ENCODE results near the gene SORCS1. TPM values are rescaled to one million over a fixed set of nuclear protein-coding genes. Genes with fewer than 3 reads are reported as not detected.

SORCS1 gene
- total and polyA plus RNA-seq, 2 of the 13 experiments (the other 11 are each of a cell fraction or from before 2014, with no cell fraction given) = not detected

DNA sequence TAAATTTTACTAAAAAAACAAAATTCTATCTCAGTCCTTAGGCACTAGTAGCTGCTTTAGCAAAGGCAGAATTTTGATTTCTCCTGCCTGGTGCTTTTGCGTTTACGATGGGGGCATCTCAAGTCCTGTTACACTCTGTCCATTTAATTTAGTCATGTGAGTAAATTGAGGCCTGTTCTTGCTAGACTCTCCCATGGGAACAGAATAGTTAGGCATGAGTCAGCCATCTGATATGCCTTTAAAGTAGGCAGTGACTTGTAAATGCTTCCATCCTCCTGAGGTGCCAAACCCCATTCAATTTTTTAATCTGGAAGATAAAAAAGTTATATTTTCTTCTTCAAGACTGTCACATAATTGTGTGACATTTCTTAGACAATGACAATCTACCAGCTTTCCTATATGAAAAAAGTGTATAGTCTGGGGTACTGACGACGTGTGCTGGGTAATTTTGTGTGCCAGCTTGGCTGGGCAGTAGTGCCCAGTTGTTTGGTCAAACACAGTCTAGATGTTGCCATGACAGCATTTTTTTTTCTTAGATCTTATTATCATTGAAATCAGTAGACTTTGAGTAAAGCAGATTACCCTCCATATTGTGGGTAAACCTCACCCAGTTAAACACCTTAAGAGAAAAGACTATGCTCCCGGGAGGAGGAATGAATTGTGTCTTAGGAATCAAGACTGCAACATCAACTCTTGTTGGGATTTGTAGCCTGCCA lies 603.4 kb downstream of the SORCS1 start:
- H3K27me3 ChIP-seq (ENCODE audit: control insufficient read depth in 1 of 2, insufficient read depth in 2 of 2, low read length in 2 of 2) = no peaks in the 10 kb centered on the region
- no peaks in the 10 kb centered on the region for H3K36me3 ChIP-seq (replicated peaks in 1 of 2; ENCODE audit: control insufficient read depth in 1 of 2, insufficient read depth in 2 of 2, low read length in 2 of 2)
- H3K4me2 ChIP-seq (ENCODE audit: low read depth, low read length) = no peak overlapping the region
- intact Hi-C loops (cut with micrococcal nuclease; ENCODE audit: unreplicated experiment) (no loop called here), in situ Hi-C loops (cut with HindIII; ENCODE audit: extremely low pct_ligation_motif_present, low pct_unique_long_range_greater_than_20kb) (no loop called here)
- ChIA-PET POLR2A (no interaction called here), CTCF (ENCODE audit: low intra/inter-chr PET ratio, low total read pairs) (no interaction called here)
- no peak for TF ChIP-seq SIN3B (IDR thresholded peaks at IDR 0.05; ENCODE audit: low read length)
- no peak for TF ChIP-seq IRF2 (CRISPR knock-in tag; IDR thresholded peaks at IDR 0.05)
- TF ChIP-seq LBX2 (CRISPR knock-in tag; IDR thresholded peaks at IDR 0.05; ENCODE audit: borderline replicate concordance) = no peak
- TF ChIP-seq RAD51 (IDR thresholded peaks at IDR 0.05; ENCODE audit: borderline replicate concordance) = no peak
- TF ChIP-seq, protein P1, sequence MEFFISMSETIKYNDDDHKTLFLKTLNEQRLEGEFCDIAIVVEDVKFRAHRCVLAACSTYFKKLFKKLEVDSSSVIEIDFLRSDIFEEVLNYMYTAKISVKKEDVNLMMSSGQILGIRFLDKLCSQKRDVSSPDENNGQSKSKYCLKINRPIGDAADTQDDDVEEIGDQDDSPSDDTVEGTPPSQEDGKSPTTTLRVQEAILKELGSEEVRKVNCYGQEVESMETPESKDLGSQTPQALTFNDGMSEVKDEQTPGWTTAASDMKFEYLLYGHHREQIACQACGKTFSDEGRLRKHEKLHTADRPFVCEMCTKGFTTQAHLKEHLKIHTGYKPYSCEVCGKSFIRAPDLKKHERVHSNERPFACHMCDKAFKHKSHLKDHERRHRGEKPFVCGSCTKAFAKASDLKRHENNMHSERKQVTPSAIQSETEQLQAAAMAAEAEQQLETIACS (CRISPR knock-in tag; IDR thresholded peaks at IDR 0.05) = no peak
- TF ChIP-seq NFE2 (CRISPR knock-in tag; IDR thresholded peaks at IDR 0.05) = no peak
- TF ChIP-seq, protein P2, sequence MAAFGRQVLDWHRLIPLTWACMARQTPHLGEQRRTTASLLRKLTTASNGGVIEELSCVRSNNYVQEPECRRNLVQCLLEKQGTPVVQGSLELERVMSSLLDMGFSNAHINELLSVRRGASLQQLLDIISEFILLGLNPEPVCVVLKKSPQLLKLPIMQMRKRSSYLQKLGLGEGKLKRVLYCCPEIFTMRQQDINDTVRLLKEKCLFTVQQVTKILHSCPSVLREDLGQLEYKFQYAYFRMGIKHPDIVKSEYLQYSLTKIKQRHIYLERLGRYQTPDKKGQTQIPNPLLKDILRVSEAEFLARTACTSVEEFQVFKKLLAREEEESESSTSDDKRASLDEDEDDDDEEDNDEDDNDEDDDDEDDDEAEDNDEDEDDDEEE (CRISPR knock-in tag; IDR thresholded peaks at IDR 0.05) = no peak
- no peak for TF ChIP-seq SAP130 (CRISPR knock-in tag; IDR thresholded peaks at IDR 0.05; ENCODE audit: low read depth)
- TF ChIP-seq AKAP8 (CRISPR knock-in tag; IDR thresholded peaks at IDR 0.05) = no peak
- no peak for TF ChIP-seq HOXD1 (CRISPR knock-in tag; IDR thresholded peaks at IDR 0.05)
- no peak for TF ChIP-seq ZNF24 (IDR thresholded peaks at IDR 0.05)
- TF ChIP-seq THAP11 (CRISPR knock-in tag; IDR thresholded peaks at IDR 0.05) = no peak
- no peak for TF ChIP-seq ZNF354B (CRISPR knock-in tag; IDR thresholded peaks at IDR 0.05)
- H3K27ac ChIP-seq (ENCODE audit: extremely low read length, insufficient read depth, low read length) = no peak overlapping the region
- H3K4me3 ChIP-seq (replicated peaks in 1 of 3; ENCODE audit: insufficient read depth in 1 of 3, low read depth in 2 of 3, low read length in 3 of 3) = no peak overlapping the region
- no peaks in the 10 kb centered on the region for H3K4me1 ChIP-seq (ENCODE audit: insufficient read depth, low read length)
- ATAC-seq (no peak), FAIRE-seq (no peak), DNase-seq (ENCODE audit: low spot score) (no peak)
- no peak overlapping the region for H3K9ac ChIP-seq (ENCODE audit: insufficient read depth, low read depth, low read length)
- no peaks in the 10 kb centered on the region for H3K79me2 ChIP-seq (ENCODE audit: insufficient read depth, low read length)
- H4K20me1 ChIP-seq (ENCODE audit: insufficient read depth, low read length) = no peaks in the 10 kb centered on the region
- no TSS peak for BruUV-seq (replicated peaks)
- H3K9me3 ChIP-seq (ENCODE audit: low read length) = no peaks in the 10 kb centered on the region
- H2AFZ ChIP-seq (ENCODE audit: low read length) = no peak overlapping the region
- 14% methylated on average over 5 of the region's 5 CpGs for WGBS (ENCODE audit: low lambda C conversion rate)

Measured in HepG2 (cell line).